T-helper 1 cell treated with Interleukin-12 subunit alpha and Interleukin-12 subunit beta and Interleukin-4 antibody, amounts not matched to agents 30 μg/mL and 1 μg/mL, for 36 hours (primary cell): ENCODE results near the gene TMEM41B.
"Not testable (repeated sequence)": the region's sequence is repeated elsewhere in the genome, so short reads cannot be mapped to it uniquely, and the experiment has no call there.

Experiments
- H3K27ac Mint-ChIP-seq: one replicate; pipeline ENCODE4 v1.8.0; 2021; ENCODE audit warnings: mild to moderate bottlenecking, mixed read lengths
- H3K27me3 Mint-ChIP-seq: one replicate; pipeline ENCODE4 v1.8.0; 2021; ENCODE audit warnings: low read depth, mixed read lengths
- H3K36me3 Mint-ChIP-seq: one replicate; pipeline ENCODE4 v1.8.0; 2021; ENCODE audit warnings: low read depth, mixed read lengths
- H3K4me1 Mint-ChIP-seq: one replicate; pipeline ENCODE4 v1.8.0; 2021; ENCODE audit warnings: low read depth, mixed read lengths
- H3K4me3 Mint-ChIP-seq: one replicate; pipeline ENCODE4 v1.8.0; 2021; ENCODE audit warnings: mild to moderate bottlenecking, moderate library complexity, mixed read lengths
- H3K9me3 Mint-ChIP-seq: one replicate; pipeline ENCODE4 v1.8.0; 2021; ENCODE audit warnings: mixed read lengths

Gene TMEM41B

GRCh38 chr11:9274499-9275258, 39.7 kb downstream of the TMEM41B start:
- Mint-ChIP-seq H3K4me3 (no peak overlapping the region), H3K4me1 (peaks cover 3% of the 10 kb centered on the region), H3K27me3 (peaks cover 29% of the 10 kb centered on the region), H3K9me3 (no peaks in the 10 kb centered on the region), H3K27ac (no peak overlapping the region), H3K36me3 (no peaks in the 10 kb centered on the region)

GRCh38 chr11:9273376-9274336, 40.7 kb downstream of the TMEM41B start:
- no peaks in the 10 kb centered on the region for H3K36me3 Mint-ChIP-seq

GRCh38 chr11:9269492-9270013, 44.8 kb downstream of the TMEM41B start:
- peaks cover 8% of the 10 kb centered on the region for H3K4me1 Mint-ChIP-seq
- no peak overlapping the region for H3K27ac Mint-ChIP-seq
- H3K4me3 Mint-ChIP-seq, result no peak overlapping the region
- peaks cover 53% of the 10 kb centered on the region for H3K27me3 Mint-ChIP-seq
- H3K36me3 Mint-ChIP-seq, result no peaks in the 10 kb centered on the region
- no peaks in the 10 kb centered on the region for H3K9me3 Mint-ChIP-seq

More at GRCh38 chr11:9273376-9274336, 40.7 kb downstream of the TMEM41B start:
- Mint-ChIP-seq H3K4me3 (no peak overlapping the region), H3K27ac (no peak overlapping the region), H3K27me3 (peaks cover 35% of the 10 kb centered on the region), H3K4me1 (peaks cover 3% of the 10 kb centered on the region), H3K9me3 (no peaks in the 10 kb centered on the region)

- H3K9me3 Mint-ChIP-seq, result no peaks in the 10 kb centered on the region
- H3K4me3 Mint-ChIP-seq, result no peak overlapping the region
- peaks cover 49% of the 10 kb centered on the region for H3K27me3 Mint-ChIP-seq
- no peak overlapping the region for H3K27ac Mint-ChIP-seq
- peaks cover 13% of the 10 kb centered on the region for H3K4me1 Mint-ChIP-seq
- peaks cover 2% of the 10 kb centered on the region for H3K36me3 Mint-ChIP-seq
These were observed 46.7 kb downstream of the TMEM41B start for GRCh38 chr11:9267680-9268079.

DNA sequence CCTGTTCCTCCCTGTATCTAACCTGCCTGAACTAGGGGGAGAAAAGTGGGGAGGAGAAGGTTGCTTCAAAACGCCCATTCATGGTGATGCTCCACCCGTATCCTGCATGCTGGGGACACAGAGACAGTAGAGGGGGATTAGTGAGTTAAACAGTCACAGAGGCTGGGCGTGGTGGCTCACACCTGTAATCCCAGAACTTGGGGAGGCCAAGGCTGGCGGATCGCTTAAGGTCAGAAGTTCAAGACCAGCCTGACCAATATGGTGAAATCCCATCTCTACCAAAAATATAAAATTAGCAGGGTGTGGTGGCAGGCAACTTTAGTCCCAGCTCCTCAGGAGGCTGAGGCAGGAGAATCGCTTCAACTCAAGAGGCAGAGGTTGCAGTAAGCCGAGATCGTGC, 47.5 kb downstream of the TMEM41B start:
- H3K9me3 Mint-ChIP-seq, result no peaks in the 10 kb centered on the region
- peaks cover 2% of the 10 kb centered on the region for H3K36me3 Mint-ChIP-seq
- H3K4me1 Mint-ChIP-seq, result peaks cover 18% of the 10 kb centered on the region
- H3K27ac Mint-ChIP-seq, result no peak overlapping the region
- no peak overlapping the region for H3K4me3 Mint-ChIP-seq
- peaks cover 50% of the 10 kb centered on the region for H3K27me3 Mint-ChIP-seq

DNA sequence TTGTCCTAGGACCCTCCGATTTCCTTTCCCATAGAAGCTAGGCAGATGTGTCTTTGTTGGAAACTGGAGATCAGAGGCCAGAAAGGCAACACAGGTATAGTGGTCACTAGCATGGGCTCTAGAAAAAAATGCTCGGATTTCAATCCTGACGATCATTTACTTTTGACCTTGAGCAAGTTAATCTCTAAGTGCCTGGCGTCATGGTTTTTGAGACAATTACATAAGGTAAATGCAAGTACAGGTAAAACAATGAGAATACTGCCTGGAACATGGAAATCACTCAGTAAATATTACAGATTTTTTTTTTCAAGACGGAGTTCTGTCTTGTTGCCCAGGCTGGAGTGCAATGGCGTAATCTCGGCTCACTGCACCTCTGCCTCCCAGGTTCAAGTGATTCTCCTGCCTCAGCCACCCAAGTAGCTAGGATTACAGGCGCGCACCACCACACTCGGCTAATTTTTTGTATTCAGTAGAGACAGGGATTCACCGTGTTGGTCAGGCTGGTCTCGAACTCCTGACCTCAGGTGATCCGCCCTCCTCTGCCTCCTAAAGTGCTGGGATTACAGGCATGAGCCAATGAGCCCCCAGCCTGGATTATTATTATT, 48.2 kb downstream of the TMEM41B start:
- peak overlapping the region; percentile 78 for H3K4me3 Mint-ChIP-seq
- peaks cover 50% of the 10 kb centered on the region for H3K27me3 Mint-ChIP-seq
- H3K4me1 Mint-ChIP-seq, result peaks cover 23% of the 10 kb centered on the region
- peak overlapping the region; percentile 66 for H3K27ac Mint-ChIP-seq
- H3K36me3 Mint-ChIP-seq, result peaks cover 2% of the 10 kb centered on the region
- no peaks in the 10 kb centered on the region for H3K9me3 Mint-ChIP-seq

GRCh38 chr11:9265211-9266131, 48.9 kb downstream of the TMEM41B start, which contains the start of gene DENND5A:
DENND5A (minus strand) TSS chr11:9265350; CDS start chr11:9265069, 281 bp downstream.
- H3K9me3 Mint-ChIP-seq, result no peaks in the 10 kb centered on the region
- peaks cover 29% of the 10 kb centered on the region for H3K4me1 Mint-ChIP-seq
- peaks cover 56% of the 10 kb centered on the region for H3K27me3 Mint-ChIP-seq
- peak within 1 kb of the TSS; percentile 86 for H3K4me3 Mint-ChIP-seq
- H3K27ac Mint-ChIP-seq, result peak within 1 kb of the TSS; percentile 88
- H3K36me3 Mint-ChIP-seq, result peaks cover 2% of the 10 kb centered on the region

- H3K4me1 Mint-ChIP-seq, result peaks cover 35% of the 10 kb centered on the region
These were observed 49.8 kb downstream of the TMEM41B start for GRCh38 chr11:9264316-9265210.

DNA sequence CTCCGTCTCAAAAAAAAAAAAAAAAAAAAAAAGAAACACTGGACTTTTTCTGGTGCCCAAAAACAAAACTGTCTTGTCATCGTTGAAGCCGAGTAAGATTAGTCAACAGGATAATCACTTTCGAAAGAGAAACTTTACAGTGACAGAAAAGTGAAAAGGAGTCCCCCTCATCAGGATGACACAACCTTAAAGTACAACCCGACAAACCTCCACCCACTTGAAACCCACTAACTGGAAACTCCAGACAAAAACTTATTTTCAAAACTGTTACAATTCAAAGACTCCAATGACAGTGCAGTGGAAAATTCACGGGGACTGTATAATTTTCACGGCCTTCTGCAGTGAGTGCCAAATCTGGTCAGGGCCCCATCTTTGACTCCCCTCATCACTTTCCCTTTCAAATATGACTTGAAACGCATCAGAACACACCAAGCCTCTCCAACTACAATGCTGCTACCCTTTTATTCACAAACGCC, 50.5 kb downstream of the TMEM41B start:
- Mint-ChIP-seq H3K4me1 (peaks cover 35% of the 10 kb centered on the region), H3K27me3 (peaks cover 50% of the 10 kb centered on the region), H3K36me3 (peaks cover 2% of the 10 kb centered on the region), H3K9me3 (no peaks in the 10 kb centered on the region), H3K4me3 (peak overlapping the region; percentile 86), H3K27ac (peak overlapping the region; percentile 88)

More at GRCh38 chr11:9264316-9265210, 49.8 kb downstream of the TMEM41B start:
- peaks cover 55% of the 10 kb centered on the region for H3K27me3 Mint-ChIP-seq
- no peaks in the 10 kb centered on the region for H3K9me3 Mint-ChIP-seq
- H3K4me3 Mint-ChIP-seq, result peak overlapping the region; percentile 86
- peak overlapping the region; percentile 88 for H3K27ac Mint-ChIP-seq
- peaks cover 2% of the 10 kb centered on the region for H3K36me3 Mint-ChIP-seq

- peak overlapping the region; percentile 44 for H3K27ac Mint-ChIP-seq
- H3K4me3 Mint-ChIP-seq, result peak overlapping the region; percentile 34
- not testable (repeated sequence) for H3K9me3 Mint-ChIP-seq, H3K36me3 Mint-ChIP-seq
- H3K4me1 Mint-ChIP-seq, result peaks cover 31% of the 10 kb centered on the region
- H3K27me3 Mint-ChIP-seq, result peaks cover 26% of the 10 kb centered on the region
These were observed 53.6 kb downstream of the TMEM41B start for GRCh38 chr11:9260838-9261146.

GRCh38 chr11:9259981-9260837, 54.2 kb downstream of the TMEM41B start:
- no peaks in the 10 kb centered on the region for H3K9me3 Mint-ChIP-seq
- no peak overlapping the region for H3K27ac Mint-ChIP-seq
- H3K36me3 Mint-ChIP-seq, result peaks cover 8% of the 10 kb centered on the region
- peaks cover 23% of the 10 kb centered on the region for H3K27me3 Mint-ChIP-seq
- no peak overlapping the region for H3K4me3 Mint-ChIP-seq
- peaks cover 30% of the 10 kb centered on the region for H3K4me1 Mint-ChIP-seq

- Mint-ChIP-seq H3K4me1 (peaks cover 26% of the 10 kb centered on the region), H3K27me3 (peaks cover 23% of the 10 kb centered on the region), H3K36me3 (peaks cover 11% of the 10 kb centered on the region)
- not testable (repeated sequence) for H3K27ac Mint-ChIP-seq, H3K4me3 Mint-ChIP-seq, H3K9me3 Mint-ChIP-seq
These were observed 56.1 kb downstream of the TMEM41B start for GRCh38 chr11:9258279-9258678.
